Activated naive CD8-positive, alpha-beta T cell treated with anti-CD3 and anti-CD28 coated beads for 36 hours (primary cell): ENCODE measurements around the gene TCIRG1. TPM values are rescaled to one million over a fixed set of nuclear protein-coding genes. Genes with fewer than 3 reads are reported as not detected.
"Not testable (repeated sequence)": the region's sequence is repeated elsewhere in the genome, so short reads cannot be mapped to it uniquely, and the experiment has no call there.

Experiments
- DNase-seq: peaks from one replicate; pipeline ENCODE4 v3.0.0; 2021
- H3K27ac Mint-ChIP-seq: one replicate; pipeline ENCODE4 v1.8.0; 2022; ENCODE audit warnings: mild to moderate bottlenecking, moderate library complexity, mixed read lengths
- H3K27me3 Mint-ChIP-seq: one replicate; pipeline ENCODE4 v1.8.0; 2022; ENCODE audit warnings: mild to moderate bottlenecking, mixed read lengths
- H3K36me3 Mint-ChIP-seq: one replicate; pipeline ENCODE4 v1.8.0; 2021; ENCODE audit warnings: mild to moderate bottlenecking, mixed read lengths
- H3K4me1 Mint-ChIP-seq: one replicate; pipeline ENCODE4 v1.8.0; 2021; ENCODE audit warnings: mixed read lengths
- H3K4me3 Mint-ChIP-seq: one replicate; pipeline ENCODE4 v1.8.0; 2022; ENCODE audit warnings: mild to moderate bottlenecking, moderate library complexity, mixed read lengths
- H3K9me3 Mint-ChIP-seq: one replicate; pipeline ENCODE4 v1.8.0; 2022; ENCODE audit warnings: mixed read lengths
- total RNA-seq, 2 experiments: library from RNA; stranded (reverse); gene quantifications; one replicate each; pipeline ENCODE4 v1.2.3, GENCODE V29; 2021

The TCIRG1 gene, protein sequence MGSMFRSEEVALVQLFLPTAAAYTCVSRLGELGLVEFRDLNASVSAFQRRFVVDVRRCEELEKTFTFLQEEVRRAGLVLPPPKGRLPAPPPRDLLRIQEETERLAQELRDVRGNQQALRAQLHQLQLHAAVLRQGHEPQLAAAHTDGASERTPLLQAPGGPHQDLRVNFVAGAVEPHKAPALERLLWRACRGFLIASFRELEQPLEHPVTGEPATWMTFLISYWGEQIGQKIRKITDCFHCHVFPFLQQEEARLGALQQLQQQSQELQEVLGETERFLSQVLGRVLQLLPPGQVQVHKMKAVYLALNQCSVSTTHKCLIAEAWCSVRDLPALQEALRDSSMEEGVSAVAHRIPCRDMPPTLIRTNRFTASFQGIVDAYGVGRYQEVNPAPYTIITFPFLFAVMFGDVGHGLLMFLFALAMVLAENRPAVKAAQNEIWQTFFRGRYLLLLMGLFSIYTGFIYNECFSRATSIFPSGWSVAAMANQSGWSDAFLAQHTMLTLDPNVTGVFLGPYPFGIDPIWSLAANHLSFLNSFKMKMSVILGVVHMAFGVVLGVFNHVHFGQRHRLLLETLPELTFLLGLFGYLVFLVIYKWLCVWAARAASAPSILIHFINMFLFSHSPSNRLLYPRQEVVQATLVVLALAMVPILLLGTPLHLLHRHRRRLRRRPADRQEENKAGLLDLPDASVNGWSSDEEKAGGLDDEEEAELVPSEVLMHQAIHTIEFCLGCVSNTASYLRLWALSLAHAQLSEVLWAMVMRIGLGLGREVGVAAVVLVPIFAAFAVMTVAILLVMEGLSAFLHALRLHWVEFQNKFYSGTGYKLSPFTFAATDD
- total RNA-seq = 100 to 1,000 TPM; 108 to 113 TPM

DNA sequence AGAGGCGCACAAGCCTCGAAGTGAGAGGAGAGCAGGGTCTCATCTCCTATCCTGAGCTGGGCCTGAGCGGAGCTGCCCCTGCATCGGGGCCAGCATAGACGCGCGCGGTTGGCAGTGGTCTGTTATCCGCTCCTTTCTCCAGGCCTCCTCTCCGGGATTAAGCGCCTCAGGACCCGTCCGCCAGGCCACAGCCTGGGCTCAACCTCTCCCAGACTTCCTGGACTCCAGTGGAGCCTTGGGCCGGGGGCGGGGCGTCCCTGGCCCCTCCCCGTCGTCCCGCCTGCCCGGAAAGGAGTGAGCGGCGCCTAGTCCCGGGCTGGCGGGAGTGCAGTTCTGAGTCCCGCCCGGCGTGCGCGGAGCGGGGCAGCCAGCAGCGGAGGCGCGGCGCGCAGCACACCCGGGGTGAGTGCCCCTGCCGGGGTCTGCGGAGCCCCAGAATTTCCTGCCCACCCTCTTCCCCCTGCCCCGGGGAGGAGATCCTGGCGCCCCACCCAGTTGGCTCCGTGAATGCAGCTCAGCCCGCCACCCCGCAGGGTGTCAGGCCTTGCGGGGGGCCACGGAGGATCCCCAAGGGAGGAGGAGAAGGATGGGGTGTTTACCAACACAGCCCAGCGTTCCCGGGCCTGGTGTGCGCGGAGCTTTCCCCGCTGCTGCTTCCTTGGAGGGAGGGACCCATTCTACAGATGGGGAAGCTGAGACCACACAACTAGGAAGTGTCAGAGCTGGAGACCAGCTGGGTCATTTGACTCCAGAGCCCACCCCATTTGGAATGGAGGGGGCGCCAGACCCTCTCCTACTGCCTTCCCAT, at the start of gene TCIRG1:
Gene TCIRG1 (plus strand): TSS at position 308 of the 808 bp plus-strand sequence. CDS start 2,247 bp downstream, outside the sequence.
- Mint-ChIP-seq H3K4me1 (peaks cover 21% of the 10 kb centered on the region), H3K9me3 (no peaks in the 10 kb centered on the region), H3K4me3 (peak within 1 kb of the TSS; percentile 91), H3K27me3 (no peaks in the 10 kb centered on the region), H3K27ac (peak within 1 kb of the TSS; percentile 91), H3K36me3 (peaks cover 4% of the 10 kb centered on the region)
- DNase-seq = peak; percentile 65

DNA sequence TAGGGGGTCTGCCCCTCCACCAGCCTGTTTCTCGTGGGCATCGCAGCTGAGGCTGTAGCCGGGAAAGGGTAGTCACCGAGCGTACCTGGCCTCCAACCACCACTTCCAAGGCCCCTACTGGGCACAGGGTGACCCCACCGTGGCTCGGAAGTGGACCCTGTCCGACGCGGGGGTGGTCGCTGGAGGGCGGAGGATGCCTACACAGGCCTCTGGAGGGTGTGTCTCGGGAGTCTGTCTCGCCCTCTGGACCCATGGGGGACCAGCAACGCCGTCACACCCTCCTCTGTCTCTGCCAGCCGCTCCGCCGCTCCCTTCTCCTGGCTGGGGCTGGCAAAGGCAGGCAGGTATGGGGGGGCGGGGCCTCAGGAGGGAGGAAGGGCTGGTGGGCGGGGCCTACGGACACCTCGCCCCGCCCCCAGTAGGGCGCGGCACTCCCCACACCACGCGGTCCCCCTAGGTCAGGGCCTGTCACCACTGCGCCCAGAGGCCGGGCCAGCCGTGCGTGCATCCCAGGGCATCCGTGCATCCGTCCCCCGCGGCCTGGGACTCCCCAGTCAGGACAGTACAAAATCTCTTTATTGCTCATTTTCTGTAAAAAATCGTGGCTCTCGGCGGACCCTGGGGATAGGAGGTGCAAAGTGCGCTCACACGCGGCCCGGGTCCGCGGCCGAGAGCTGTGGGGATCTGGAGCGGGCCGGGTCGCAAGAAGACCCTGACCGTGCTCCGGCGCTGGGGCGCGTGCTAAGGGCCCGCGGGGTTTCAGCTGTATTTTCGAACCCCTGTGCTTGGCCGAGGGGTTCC, 48.1 kb upstream of the TCIRG1 start:
- DNase-seq, H3K36me3 Mint-ChIP-seq, H3K27me3 Mint-ChIP-seq, H3K9me3 Mint-ChIP-seq, H3K4me1 Mint-ChIP-seq, H3K27ac Mint-ChIP-seq, H3K4me3 Mint-ChIP-seq: not testable (repeated sequence)

DNA sequence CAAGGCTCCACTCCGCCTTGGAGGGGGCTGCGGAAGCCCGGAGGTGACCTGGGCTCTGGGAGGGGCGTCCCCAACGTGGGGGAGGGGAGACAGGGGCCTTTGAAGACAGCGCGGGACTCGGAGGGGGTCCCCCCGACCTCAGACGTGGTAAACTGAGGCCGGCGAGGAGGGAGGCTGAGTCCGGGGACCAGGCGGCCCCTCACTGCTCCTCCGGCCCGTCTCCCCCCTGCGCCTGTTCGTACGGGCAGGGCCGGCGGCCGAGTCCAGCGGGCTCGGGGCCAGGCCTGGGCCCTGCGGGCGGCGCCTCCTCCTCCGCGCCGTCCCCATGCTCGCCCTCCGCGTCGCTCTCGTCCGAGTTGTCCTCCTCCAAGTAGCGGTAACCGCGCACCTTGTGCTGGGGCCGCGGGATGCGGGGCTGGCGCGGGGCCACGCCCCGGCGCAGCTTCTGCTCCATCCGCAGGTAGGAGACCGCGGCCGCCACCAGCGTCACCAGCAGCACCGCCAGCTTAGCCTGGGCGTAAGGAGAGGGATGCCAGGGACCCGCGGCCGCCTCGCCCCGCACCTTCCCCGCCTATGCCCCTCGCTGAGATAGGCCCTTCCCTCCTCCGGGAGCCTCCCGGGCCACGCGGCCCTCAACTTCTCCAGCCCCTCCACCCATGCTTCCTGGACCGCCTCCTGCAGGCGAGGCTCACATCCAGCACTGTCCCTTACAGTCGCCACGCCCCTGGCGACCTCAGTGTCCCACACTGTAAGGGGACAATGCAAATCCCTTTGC, 47.3 kb upstream of the TCIRG1 start:
- H3K4me1 Mint-ChIP-seq, H3K9me3 Mint-ChIP-seq, H3K36me3 Mint-ChIP-seq, H3K4me3 Mint-ChIP-seq, H3K27ac Mint-ChIP-seq, DNase-seq, H3K27me3 Mint-ChIP-seq: not testable (repeated sequence)

DNA sequence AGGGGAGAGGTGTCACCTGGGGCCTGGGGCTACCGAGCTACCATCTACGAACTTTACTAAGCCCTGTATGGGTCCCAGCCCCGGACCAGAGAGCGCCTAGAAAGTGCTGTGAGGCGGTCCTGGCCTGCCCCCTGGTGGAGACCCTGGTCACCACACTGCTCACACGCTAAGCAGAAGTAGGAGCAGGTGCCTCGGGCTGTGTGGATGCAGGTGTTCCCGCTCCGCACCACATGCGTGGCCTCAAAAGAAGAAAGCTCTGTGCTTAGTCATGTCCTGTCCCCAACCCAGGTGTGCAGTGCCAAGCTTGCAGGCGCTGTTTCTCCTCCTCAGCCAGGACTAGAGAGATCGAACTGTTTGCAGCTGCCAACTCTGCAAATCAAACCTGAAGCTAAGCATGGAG, 45.0 kb upstream of the TCIRG1 start:
- H3K4me3 Mint-ChIP-seq, H3K27me3 Mint-ChIP-seq, H3K27ac Mint-ChIP-seq, H3K36me3 Mint-ChIP-seq, H3K9me3 Mint-ChIP-seq: not testable (repeated sequence)
- DNase-seq = peak; percentile 45
- peaks cover 21% of the 10 kb centered on the region for H3K4me1 Mint-ChIP-seq

DNA sequence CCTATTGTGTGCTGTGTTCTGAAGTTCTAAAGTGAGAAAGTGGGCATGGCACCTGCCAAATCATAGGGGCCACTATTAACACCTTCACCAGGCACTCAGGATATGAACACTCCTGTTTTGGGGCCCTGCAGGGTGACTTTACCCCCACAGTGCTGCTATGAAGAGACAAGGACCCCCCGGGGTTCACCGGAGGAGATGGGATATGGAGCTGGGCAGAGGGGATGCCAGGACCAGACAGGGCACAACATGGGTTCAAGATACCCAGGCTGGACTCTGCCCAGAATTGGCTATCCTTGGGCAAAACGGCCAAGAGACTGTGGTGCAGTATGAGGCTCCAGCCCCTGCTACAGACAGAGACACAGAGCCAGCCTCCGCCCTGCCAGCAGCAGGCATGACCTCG, 44.4 kb upstream of the TCIRG1 start:
- not testable (repeated sequence) for DNase-seq, H3K36me3 Mint-ChIP-seq, H3K27me3 Mint-ChIP-seq, H3K9me3 Mint-ChIP-seq, H3K4me3 Mint-ChIP-seq, H3K27ac Mint-ChIP-seq
- peaks cover 21% of the 10 kb centered on the region for H3K4me1 Mint-ChIP-seq

DNA sequence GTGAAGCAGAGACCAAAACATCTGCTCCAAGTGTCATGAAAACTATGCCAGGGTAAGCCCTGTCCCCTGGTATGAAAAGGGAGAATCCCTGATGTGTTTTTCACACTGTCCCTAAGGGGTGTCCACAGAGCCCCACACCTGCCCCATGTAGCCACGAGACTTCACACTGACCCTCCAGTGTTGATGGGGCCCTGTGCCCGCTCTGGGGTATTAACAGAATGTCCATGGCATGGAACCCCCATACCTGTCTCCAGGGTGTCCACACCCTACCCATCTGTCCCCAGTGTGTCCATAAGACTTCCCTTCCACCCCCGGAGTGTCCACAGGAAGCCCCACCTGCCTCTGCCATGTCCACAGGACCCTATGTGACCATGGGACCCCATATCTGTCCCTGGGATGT, 43.7 kb upstream of the TCIRG1 start:
- not testable (repeated sequence) for DNase-seq, H3K36me3 Mint-ChIP-seq, H3K9me3 Mint-ChIP-seq, H3K4me3 Mint-ChIP-seq, H3K27ac Mint-ChIP-seq, H3K27me3 Mint-ChIP-seq
- peaks cover 21% of the 10 kb centered on the region for H3K4me1 Mint-ChIP-seq

DNA sequence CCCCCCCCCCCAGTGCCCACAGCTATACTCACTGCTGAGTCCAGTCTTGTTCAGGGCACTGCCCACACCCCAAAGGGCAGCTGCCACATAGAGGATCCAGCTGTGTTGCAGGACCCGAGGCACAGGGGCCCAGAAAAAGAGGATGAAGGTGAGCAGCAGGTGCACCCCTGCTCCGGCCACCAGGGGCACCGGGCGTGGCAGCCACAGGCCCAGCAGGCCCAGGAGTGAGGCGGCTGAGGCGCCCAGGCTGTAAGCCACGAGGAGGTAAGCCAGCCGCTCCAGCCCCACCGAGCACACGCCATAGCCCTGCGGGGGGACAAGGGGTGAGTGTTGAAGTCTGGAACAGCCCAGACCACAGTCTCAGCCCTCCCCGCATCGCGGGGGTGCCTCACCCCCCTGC, 43.2 kb upstream of the TCIRG1 start:
- H3K27me3 Mint-ChIP-seq, H3K36me3 Mint-ChIP-seq, H3K4me3 Mint-ChIP-seq, H3K27ac Mint-ChIP-seq, H3K9me3 Mint-ChIP-seq, DNase-seq: not testable (repeated sequence)
- peaks cover 21% of the 10 kb centered on the region for H3K4me1 Mint-ChIP-seq

DNA sequence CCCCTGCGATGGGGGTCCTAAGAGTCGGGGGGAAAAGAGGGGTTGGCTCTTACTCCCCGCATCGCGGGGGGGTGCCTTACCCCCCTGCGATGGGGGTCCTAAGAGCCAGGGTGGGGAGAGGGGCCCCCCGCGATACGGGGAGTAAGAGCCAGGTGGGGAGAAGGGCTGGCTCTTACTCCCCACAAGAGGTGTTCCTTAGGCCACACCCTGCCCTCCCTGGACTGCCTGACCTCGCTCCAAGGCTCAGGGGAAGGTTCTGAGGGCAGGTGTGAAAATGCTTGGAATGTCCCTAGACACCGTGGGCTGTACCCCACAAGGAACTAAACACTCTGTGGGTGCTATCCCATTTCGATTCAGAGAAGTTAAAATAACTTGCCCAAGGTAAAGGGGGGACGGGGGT, 42.8 kb upstream of the TCIRG1 start:
- Mint-ChIP-seq H3K4me3 (no peak overlapping the region), H3K27me3 (peaks cover 3% of the 10 kb centered on the region), H3K27ac (no peak overlapping the region), H3K4me1 (peaks cover 21% of the 10 kb centered on the region), H3K36me3 (peaks cover 5% of the 10 kb centered on the region), H3K9me3 (no peaks in the 10 kb centered on the region)
- no peak for DNase-seq

DNA sequence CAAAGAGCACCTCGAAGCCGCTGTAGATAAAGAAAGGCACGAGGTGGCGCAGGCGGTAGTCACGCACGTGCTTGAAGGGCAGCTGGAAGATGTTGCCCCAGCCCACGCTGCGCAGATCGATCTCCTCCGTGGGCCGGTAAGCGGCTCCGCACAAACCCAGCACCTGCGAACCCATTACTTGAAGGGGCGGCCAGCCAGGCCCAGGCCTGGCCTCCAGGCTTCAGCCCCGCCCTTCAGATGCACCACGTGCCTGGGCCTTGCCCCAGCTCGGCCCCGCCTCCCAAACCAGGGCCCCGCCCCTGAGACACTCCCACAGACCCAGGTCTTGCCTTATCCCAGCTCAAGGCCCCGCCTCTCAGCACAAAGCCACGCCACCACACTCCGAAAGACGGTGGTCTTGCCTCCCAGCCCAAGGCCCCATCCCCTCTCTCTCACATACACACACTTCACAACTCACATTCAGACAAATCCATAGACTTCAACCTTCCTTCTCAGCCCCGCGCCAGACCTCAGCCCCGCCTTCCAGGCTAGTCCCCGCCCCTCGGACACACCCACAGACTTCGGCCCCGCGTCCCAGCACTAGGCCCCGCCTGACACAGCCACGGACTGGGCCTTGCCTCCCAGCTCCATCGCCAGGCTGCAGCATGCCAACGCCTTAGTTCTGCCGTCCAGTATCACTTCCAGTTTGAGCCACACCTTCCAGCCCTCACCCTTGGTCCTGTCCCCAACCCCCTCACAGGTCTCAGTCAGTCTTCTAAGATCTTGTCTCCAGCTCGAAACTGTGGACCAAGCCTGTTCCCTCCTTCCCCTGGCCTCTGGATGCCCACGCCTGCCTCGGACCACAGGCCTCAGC, 42.0 kb upstream of the TCIRG1 start:
- no peaks in the 10 kb centered on the region for H3K9me3 Mint-ChIP-seq
- peaks cover 4% of the 10 kb centered on the region for H3K36me3 Mint-ChIP-seq
- peak; percentile 61 for DNase-seq
- H3K27me3 Mint-ChIP-seq = peaks cover 1% of the 10 kb centered on the region
- H3K4me3 Mint-ChIP-seq = no peak overlapping the region
- H3K4me1 Mint-ChIP-seq = peaks cover 21% of the 10 kb centered on the region
- H3K27ac Mint-ChIP-seq = no peak overlapping the region

DNA sequence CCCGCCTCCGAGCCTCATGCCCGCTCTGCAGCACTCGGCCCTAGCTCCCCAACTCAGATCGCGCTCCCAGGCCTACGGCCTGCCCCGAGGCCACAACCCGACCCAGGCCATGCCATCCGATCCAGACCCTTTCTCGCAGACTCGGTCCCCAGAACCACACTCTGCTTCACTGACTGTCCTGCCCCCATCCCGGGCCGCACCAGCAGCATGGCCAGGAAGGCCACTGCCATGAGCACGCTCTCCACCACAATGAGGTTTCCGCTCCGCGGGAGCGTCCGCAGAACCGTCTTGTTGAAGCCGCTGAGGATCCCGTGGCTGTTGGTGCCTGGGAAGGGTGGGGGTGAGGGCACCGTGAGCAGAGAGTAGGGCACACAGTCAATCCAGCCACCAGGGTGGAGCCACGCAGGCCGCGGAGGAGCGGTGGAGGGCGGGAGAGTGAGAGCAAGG, 41.3 kb upstream of the TCIRG1 start:
- H3K27me3 Mint-ChIP-seq = no peaks in the 10 kb centered on the region
- no peaks in the 10 kb centered on the region for H3K9me3 Mint-ChIP-seq
- peaks cover 3% of the 10 kb centered on the region for H3K36me3 Mint-ChIP-seq
- H3K27ac Mint-ChIP-seq = no peak overlapping the region
- H3K4me3 Mint-ChIP-seq = no peak overlapping the region
- no peak for DNase-seq
- peaks cover 21% of the 10 kb centered on the region for H3K4me1 Mint-ChIP-seq

DNA sequence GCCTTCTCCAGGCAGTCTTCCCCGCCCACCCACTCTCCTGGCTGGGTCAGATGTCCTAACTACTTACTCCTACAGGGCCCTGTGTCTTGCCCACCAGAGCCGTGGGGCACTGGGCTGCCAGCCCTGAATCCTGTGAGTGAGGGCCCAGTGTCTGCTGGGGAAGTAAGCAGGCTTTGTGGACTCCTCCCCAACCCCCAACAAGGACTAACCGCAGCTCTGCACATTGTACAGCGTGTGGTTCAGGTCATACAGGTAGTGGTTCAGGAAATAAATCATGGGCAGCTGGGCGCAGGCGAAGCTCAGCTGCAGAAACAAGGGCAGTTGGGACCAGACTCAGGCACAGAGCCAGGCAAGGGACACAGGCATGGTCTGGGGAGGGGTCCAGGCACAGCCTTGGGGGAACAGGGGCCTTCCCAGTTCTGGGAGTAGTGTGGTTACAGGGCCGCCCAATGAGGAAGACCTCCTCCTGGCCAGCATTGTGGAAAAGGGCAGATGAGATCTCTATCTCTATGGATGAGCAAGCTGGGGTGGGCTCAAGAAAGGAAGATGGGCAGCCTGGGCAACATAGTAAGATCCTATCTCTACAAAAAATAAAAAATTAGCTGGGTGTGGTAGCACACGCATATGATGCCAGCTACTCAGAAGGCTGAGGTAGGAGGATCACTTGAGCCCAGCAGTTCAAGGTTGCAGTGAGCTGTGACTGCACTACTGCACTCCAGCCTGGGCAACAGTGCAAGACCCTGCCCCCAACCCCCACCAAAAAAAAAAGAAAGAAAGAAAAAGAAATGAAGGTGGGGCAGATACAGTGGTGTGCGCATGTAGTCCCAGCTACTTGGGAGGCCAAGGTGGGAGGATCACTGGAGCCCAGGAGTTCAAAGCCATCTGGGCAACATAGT, 40.4 kb upstream of the TCIRG1 start:
- Mint-ChIP-seq H3K27ac (peak overlapping the region; percentile 28), H3K9me3 (no peaks in the 10 kb centered on the region), H3K36me3 (peaks cover 3% of the 10 kb centered on the region), H3K4me1 (peaks cover 24% of the 10 kb centered on the region), H3K27me3 (no peaks in the 10 kb centered on the region), H3K4me3 (no peak overlapping the region)
- no peak for DNase-seq

DNA sequence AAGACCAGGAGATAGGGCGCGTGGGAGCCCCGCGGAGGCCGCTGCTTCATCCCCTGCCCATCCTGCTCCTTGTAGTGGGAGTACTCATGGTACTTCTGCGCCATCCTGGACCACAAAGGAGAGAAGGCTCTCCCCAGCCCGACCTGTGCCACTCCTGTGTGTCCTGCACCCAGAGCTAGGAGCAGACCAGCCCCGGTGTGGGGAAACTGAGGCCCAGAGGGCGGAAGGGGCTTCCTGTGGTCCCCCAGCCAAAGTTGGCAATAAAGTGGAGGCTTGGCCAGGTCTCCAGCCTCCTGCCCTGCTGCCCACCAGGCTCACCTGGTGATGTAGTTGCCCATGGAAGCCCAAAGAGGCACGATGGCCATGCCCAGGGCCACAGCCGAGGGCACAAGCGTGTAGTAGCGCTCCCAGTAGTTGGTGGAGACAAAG, 39.6 kb upstream of the TCIRG1 start:
- no peak for DNase-seq
- no peak overlapping the region for H3K27ac Mint-ChIP-seq
- H3K36me3 Mint-ChIP-seq = peaks cover 3% of the 10 kb centered on the region
- no peaks in the 10 kb centered on the region for H3K27me3 Mint-ChIP-seq
- peaks cover 20% of the 10 kb centered on the region for H3K4me1 Mint-ChIP-seq
- no peaks in the 10 kb centered on the region for H3K9me3 Mint-ChIP-seq
- no peak overlapping the region for H3K4me3 Mint-ChIP-seq
